Thyroid gland (tissue), 4 donors: Measurements from ENCODE around the gene FAM234A.

Experiments used
- POLR2A ChIP-seq, 2 donors: fragments of 450-650 bp; IDR thresholded peaks; one replicate each; pipeline ENCODE4 v1.6.1; 2017; ENCODE audit warnings: antibody characterized with exemption in 2 of 2, mild to moderate bottlenecking in 2 of 2, moderate library complexity in 1 of 2
- TF ChIP-seq, protein P1 (sequence below), 6 experiments: fragments of 200-600 bp in 3 of 6; fragments of 450-650 bp in 3 of 6; sonication (generic) in 3 of 6; IDR thresholded peaks; one replicate each; pipeline ENCODE4 v1.5.1; 2016 to 2019; ENCODE audit warnings: antibody characterized with exemption in 6 of 6, mild to moderate bottlenecking in 2 of 6, inconsistent platforms in 1 of 6, moderate library complexity in 1 of 6

- TF ChIP-seq, protein P1, sequence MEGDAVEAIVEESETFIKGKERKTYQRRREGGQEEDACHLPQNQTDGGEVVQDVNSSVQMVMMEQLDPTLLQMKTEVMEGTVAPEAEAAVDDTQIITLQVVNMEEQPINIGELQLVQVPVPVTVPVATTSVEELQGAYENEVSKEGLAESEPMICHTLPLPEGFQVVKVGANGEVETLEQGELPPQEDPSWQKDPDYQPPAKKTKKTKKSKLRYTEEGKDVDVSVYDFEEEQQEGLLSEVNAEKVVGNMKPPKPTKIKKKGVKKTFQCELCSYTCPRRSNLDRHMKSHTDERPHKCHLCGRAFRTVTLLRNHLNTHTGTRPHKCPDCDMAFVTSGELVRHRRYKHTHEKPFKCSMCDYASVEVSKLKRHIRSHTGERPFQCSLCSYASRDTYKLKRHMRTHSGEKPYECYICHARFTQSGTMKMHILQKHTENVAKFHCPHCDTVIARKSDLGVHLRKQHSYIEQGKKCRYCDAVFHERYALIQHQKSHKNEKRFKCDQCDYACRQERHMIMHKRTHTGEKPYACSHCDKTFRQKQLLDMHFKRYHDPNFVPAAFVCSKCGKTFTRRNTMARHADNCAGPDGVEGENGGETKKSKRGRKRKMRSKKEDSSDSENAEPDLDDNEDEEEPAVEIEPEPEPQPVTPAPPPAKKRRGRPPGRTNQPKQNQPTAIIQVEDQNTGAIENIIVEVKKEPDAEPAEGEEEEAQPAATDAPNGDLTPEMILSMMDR (IDR thresholded peaks at IDR 0.05) = no peak
- TF ChIP-seq POLR2A (IDR thresholded peaks at IDR 0.05) = no peak
Observed at GRCh38 chr16:189604-190186, 44.9 kb upstream of the FAM234A start.
